Retinal pigment epithelial cell (primary cell): ENCODE data around the gene PIEZO2.

Experiments used
- DNase-seq: peaks from one replicate; pipeline ENCODE4 v3.0.0-alpha.2; 2010; ENCODE audit warnings: low read depth
- H3K4me3 ChIP-seq: 2 replicates; pipeline ENCODE4 v1.5.1; 2011; ENCODE audit warnings: mild to moderate bottlenecking, low read length, control low read depth, moderate library complexity
- TF ChIP-seq, protein P1 (sequence below): conservative IDR thresholded peaks from 2 replicates; pipeline ENCODE4 v1.5.1; 2011; ENCODE audit warnings: low read depth, low read length, control low read depth, inconsistent platforms

Gene PIEZO2

DNA sequence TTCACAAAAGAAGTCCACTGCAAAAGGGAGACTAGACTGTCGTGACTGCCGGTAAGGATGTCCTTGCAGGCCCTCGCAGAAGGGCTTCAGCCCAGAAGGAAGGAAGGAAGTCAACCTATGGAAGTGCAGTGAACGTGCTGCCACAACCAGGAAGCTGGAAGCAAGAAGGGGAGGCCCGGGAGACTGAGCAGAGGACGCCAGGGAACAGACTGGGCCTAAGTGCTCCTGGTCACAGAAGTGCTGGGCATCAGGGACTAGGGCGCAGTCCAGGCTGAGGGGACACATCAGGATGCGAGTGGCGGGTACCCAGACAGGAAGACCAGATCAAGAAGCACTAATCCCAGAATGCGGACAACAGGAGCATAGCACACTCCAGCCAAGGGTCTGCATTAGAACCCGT is 78.8 kb downstream of the PIEZO2 start:
- no peak for DNase-seq
- no peak overlapping the region for H3K4me3 ChIP-seq
- TF ChIP-seq, protein P1, sequence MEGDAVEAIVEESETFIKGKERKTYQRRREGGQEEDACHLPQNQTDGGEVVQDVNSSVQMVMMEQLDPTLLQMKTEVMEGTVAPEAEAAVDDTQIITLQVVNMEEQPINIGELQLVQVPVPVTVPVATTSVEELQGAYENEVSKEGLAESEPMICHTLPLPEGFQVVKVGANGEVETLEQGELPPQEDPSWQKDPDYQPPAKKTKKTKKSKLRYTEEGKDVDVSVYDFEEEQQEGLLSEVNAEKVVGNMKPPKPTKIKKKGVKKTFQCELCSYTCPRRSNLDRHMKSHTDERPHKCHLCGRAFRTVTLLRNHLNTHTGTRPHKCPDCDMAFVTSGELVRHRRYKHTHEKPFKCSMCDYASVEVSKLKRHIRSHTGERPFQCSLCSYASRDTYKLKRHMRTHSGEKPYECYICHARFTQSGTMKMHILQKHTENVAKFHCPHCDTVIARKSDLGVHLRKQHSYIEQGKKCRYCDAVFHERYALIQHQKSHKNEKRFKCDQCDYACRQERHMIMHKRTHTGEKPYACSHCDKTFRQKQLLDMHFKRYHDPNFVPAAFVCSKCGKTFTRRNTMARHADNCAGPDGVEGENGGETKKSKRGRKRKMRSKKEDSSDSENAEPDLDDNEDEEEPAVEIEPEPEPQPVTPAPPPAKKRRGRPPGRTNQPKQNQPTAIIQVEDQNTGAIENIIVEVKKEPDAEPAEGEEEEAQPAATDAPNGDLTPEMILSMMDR, result no peak

DNA sequence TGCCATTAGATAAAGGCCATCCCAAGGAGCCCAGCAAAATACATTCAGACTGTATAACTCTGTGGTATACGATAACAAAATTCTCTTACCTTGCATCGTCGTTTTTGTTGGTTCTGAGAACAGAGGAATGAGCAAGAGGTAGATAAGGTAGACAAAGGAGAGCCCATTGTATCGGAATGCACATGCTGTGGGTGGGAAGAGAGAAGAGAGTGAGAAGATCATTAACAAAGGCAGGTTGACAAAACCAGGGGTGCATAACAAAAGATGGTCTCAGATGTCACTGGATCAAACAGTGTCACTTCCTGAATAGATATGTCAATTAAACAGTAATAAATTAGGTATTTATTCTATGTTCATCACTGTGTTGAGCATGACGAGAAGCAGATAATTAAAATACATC is 83.3 kb downstream of the PIEZO2 start:
- TF ChIP-seq, protein P1, result no peak
- no peak for DNase-seq
- H3K4me3 ChIP-seq, result no peak overlapping the region

DNA sequence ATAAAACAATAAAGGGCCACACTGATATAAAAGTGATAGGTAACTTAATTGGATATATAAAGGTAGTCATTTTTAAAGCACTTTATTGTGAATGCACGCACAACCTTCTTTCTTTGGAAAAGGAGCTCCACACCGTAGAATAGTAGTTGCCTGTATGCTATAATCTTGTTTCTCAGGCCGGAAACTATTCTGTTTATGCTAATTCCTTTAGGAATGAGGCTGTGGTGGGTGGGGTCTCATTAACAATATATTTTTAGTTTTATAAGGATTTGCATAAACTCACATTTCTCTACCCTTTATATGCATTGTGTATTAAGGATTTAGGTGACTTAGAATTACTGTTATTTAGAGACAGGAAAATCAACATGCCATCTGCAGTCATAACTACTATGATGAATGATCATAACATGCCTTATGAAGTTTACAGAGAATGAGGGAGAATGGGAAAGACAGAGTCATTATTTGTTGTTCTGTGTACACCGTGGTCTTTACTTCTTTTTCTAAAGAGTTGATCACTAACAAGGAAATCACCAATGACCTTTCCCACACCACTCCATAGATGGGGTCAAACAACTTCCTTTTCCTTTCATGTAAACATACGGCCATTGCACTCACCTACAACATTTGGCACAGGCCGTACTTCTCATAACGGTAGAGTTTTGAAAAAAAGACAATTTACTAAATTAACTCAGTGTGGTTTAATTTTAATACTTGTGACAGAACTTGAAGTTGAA is 84.5 kb downstream of the PIEZO2 start:
- no peak overlapping the region for H3K4me3 ChIP-seq
- TF ChIP-seq, protein P1, result no peak
- DNase-seq, result no peak

DNA sequence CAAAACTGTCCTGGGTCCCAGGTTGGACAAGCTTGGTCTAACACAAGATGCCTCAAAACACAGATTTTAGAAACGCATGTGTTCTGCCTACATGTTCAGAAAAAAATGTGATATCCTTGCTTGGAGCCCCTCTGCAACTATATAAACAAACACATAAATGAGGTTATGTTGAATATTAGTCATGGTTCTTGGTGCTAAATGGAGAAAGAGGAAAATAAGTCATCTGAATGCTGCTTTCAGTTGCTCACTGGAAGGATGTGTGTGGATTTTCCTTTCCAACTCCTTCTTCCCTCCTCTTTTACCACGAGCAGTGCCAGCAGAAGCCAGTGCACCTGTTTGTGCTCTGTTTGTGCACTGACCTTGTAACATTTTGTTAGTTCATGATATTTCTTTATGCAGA is 85.3 kb downstream of the PIEZO2 start:
- no peak for DNase-seq
- TF ChIP-seq, protein P1, result no peak

DNA sequence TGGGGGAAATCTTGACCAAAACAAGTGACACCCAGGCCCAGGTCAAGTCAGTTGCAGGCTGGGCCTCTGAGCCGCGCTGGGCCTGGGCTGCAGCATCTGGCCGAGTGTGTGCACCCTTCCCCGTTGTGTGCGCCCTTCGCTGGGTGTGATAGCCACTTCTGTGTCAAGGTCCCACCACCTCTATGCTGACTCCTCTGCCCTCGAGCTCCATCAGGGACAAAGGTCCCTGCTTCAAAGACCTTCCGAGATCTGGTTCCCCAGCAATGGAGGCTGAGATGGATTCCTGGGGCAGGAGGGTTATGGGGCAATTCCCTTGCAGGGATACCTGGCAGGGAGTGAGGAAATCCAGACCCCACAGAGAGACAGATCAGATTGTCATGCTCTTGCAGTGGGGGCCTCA is 93.6 kb downstream of the PIEZO2 start:
- DNase-seq, result no peak
- TF ChIP-seq, protein P1, result no peak
- H3K4me3 ChIP-seq, result no peak overlapping the region

More for the DNA sequence above, 85.3 kb downstream of the PIEZO2 start:
- H3K4me3 ChIP-seq, result no peak overlapping the region

DNA sequence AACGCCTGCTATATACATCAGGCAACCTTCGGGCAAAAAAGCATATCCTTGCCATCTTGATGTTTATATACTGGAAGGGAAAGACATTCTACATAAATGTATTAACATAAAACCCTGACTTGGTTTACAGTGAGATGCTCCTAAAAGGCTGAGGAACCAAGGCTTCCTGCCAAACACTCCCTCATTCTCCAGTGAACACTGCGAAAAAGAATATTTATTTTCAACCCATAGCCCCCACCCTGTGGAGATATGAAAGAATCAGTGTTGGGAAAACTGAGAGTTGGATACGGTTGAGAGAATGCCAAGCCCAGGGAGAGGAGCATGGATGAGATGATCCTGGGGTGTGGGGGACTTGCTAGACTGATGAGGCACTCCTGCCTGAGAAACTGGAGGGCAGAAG is 94.9 kb downstream of the PIEZO2 start:
- no peak for DNase-seq
- no peak overlapping the region for H3K4me3 ChIP-seq
- TF ChIP-seq, protein P1, result no peak

DNA sequence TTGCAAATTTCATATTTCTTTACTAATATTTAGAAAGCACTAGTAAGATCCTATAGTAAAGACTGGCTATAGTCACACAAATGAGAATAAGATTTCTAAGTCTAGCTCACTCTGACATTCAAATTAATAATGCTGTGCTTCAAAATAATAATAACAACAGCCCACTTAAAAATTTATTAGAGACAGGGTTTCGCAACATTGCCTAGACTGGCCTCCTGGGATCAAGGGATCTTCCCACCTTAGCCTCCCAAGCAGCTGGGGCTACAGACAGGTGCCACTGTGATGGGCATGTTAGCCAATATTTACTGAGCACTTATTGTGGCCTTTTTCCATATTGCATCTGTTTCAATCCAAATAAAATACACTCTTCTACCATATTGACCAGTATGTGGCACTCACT is 96.1 kb downstream of the PIEZO2 start:
- DNase-seq, result no peak
- H3K4me3 ChIP-seq, result no peak overlapping the region
- TF ChIP-seq, protein P1, result no peak
